ENCODE measurements around the gene THSD7B.

The THSD7B gene

DNA sequence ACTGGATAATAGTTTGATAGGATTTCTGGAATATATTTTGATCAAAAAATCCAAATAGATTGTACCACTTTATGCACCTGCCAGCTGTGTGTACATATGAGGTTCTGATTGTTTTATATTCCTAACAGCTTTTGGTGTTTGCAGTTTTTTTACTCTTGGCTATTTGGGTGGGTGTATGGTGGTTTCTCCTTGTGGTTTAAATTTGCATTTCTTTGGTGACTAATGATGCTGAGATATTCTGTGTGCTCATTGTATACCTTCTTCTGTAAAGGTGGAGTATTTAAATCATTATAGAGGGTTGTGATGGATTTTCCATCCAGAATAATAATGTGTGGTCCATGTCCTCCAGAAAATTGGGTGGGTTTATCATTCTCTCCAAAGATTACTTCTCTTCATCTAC is 372.9 kb downstream of the THSD7B start:
- H3K4ac ChIP-seq (ENCODE audit: low read length), result no peak overlapping the region
- H3K27me3 ChIP-seq (ENCODE audit: control insufficient read depth in 3 of 3, insufficient read depth in 3 of 3, low read depth in 1 of 3, low read length in 3 of 3), result no peaks in the 10 kb centered on the region
- H4K91ac ChIP-seq (ENCODE audit: low read depth, low read length, poor library complexity), result no peak overlapping the region
- H3K4me2 ChIP-seq (ENCODE audit: insufficient read depth, low read length, poor library complexity, severe bottlenecking), result no peak overlapping the region
- H3K9ac ChIP-seq (ENCODE audit: low read depth, low read length, poor library complexity), result no peak overlapping the region
- H3K4me3 ChIP-seq (ENCODE audit: low read length in 2 of 2), result no peak overlapping the region
- no peak for DNase-seq (ENCODE audit: low spot score)
- no peak overlapping the region for H2BK15ac ChIP-seq (ENCODE audit: low read length)
- no peak overlapping the region for H4K8ac ChIP-seq (ENCODE audit: low read depth, low read length)
- H2AK5ac ChIP-seq (ENCODE audit: low read depth, low read length), result no peak overlapping the region
- no peaks in the 10 kb centered on the region for H3K79me1 ChIP-seq (ENCODE audit: low read depth, low read length)
- H2BK12ac ChIP-seq (ENCODE audit: low read length), result no peak overlapping the region
- H3K18ac ChIP-seq (ENCODE audit: low read length), result no peak overlapping the region
- H3K9me3 ChIP-seq (replicated peaks in 1 of 2; ENCODE audit: control insufficient read depth in 2 of 2, insufficient read depth in 1 of 2, low read depth in 1 of 2, low read length in 2 of 2), result no peaks in the 10 kb centered on the region
- H2AFZ ChIP-seq (ENCODE audit: low read length), result no peak overlapping the region
- H3K23ac ChIP-seq (ENCODE audit: low read depth, low read length, poor library complexity), result no peak overlapping the region
- no peak overlapping the region for H2BK120ac ChIP-seq (ENCODE audit: low read depth, low read length)
- H3K36me3 ChIP-seq (replicated peaks in 1 of 2; ENCODE audit: control insufficient read depth in 2 of 2, insufficient read depth in 2 of 2, low read length in 2 of 2), result no peaks in the 10 kb centered on the region
- H3K27ac ChIP-seq (replicated peaks; ENCODE audit: low read length), result no peak overlapping the region
- H2BK5ac ChIP-seq (ENCODE audit: low read length), result no peak overlapping the region
- H3K14ac ChIP-seq (ENCODE audit: low read length), result no peak overlapping the region
- H3K4me1 ChIP-seq (ENCODE audit: control insufficient read depth in 2 of 2, insufficient read depth in 1 of 2, low read depth in 1 of 2, low read length in 2 of 2), result no peaks in the 10 kb centered on the region

DNA sequence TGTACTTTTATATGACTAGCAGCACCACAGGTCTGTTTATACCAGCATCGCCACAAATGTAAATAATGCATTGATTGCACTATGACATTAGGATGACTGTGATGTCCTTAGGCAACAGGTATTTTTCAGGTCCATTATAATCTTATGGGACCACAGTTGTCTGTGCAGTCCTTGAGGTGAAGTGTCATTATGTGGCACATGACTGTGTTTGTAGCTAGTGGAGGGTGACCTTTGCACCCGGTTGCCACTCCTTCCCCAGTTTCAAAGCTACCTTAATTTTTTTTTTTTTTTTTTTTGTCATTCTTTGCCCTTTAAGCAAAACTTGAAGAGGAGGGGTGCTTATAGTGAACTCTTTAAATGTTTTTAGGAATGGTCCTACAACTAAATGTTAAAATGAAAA is 386.4 kb downstream of the THSD7B start:
- H2BK12ac ChIP-seq (ENCODE audit: low read length), result no peak overlapping the region
- H3K27me3 ChIP-seq (ENCODE audit: control insufficient read depth in 3 of 3, insufficient read depth in 3 of 3, low read depth in 1 of 3, low read length in 3 of 3), result no peaks in the 10 kb centered on the region
- H2AK5ac ChIP-seq (ENCODE audit: low read depth, low read length), result no peak overlapping the region
- H2AFZ ChIP-seq (ENCODE audit: low read length), result no peak overlapping the region
- WGBS, 2 donors (ENCODE audit: extremely low coverage in 2 of 2, insufficient read length in 2 of 2, insufficient replicate concordance in 1 of 2), result no CpG with 5 or more reads among the region's 2 CpGs
- DNase-seq (ENCODE audit: low spot score), result no peak
- H2BK15ac ChIP-seq (ENCODE audit: low read length), result no peak overlapping the region
- no peak overlapping the region for H3K23ac ChIP-seq (ENCODE audit: low read depth, low read length, poor library complexity)
- H3K14ac ChIP-seq (ENCODE audit: low read length), result no peak overlapping the region
- no peak overlapping the region for H3K4me3 ChIP-seq (ENCODE audit: low read length in 2 of 2)
- H4K91ac ChIP-seq (ENCODE audit: low read depth, low read length, poor library complexity), result no peak overlapping the region
- H3K4ac ChIP-seq (ENCODE audit: low read length), result no peak overlapping the region
- no peak overlapping the region for H2BK5ac ChIP-seq (ENCODE audit: low read length)
- no peak overlapping the region for H3K4me2 ChIP-seq (ENCODE audit: insufficient read depth, low read length, poor library complexity, severe bottlenecking)
- no peak overlapping the region for H3K9ac ChIP-seq (ENCODE audit: low read depth, low read length, poor library complexity)
- no peaks in the 10 kb centered on the region for H3K9me3 ChIP-seq (replicated peaks in 1 of 2; ENCODE audit: control insufficient read depth in 2 of 2, insufficient read depth in 1 of 2, low read depth in 1 of 2, low read length in 2 of 2)
- no peaks in the 10 kb centered on the region for H3K79me1 ChIP-seq (ENCODE audit: low read depth, low read length)
- H3K4me1 ChIP-seq (ENCODE audit: control insufficient read depth in 2 of 2, insufficient read depth in 1 of 2, low read depth in 1 of 2, low read length in 2 of 2), result no peaks in the 10 kb centered on the region
- H3K36me3 ChIP-seq (replicated peaks in 1 of 2; ENCODE audit: control insufficient read depth in 2 of 2, insufficient read depth in 2 of 2, low read length in 2 of 2), result no peaks in the 10 kb centered on the region
- H3K18ac ChIP-seq (ENCODE audit: low read length), result no peak overlapping the region
- H4K8ac ChIP-seq (ENCODE audit: low read depth, low read length), result no peak overlapping the region
- H3K27ac ChIP-seq (replicated peaks; ENCODE audit: low read length), result no peak overlapping the region
- no peak overlapping the region for H2BK120ac ChIP-seq (ENCODE audit: low read depth, low read length)

GRCh38 chr2:137154946-137155345 is 389.6 kb downstream of the THSD7B start:
- Histone ChIP-seq H4K91ac (ENCODE audit: low read depth, low read length, poor library complexity) (no peak overlapping the region), H3K4me3 (ENCODE audit: low read length in 2 of 2) (no peak overlapping the region), H2BK5ac (ENCODE audit: low read length) (no peak overlapping the region), H3K9me3 (replicated peaks in 1 of 2; ENCODE audit: control insufficient read depth in 2 of 2, insufficient read depth in 1 of 2, low read depth in 1 of 2, low read length in 2 of 2) (no peaks in the 10 kb centered on the region), H3K79me1 (ENCODE audit: low read depth, low read length) (no peaks in the 10 kb centered on the region), H2BK12ac (ENCODE audit: low read length) (no peak overlapping the region), H3K4me2 (ENCODE audit: insufficient read depth, low read length, poor library complexity, severe bottlenecking) (no peak overlapping the region), H3K27me3 (ENCODE audit: control insufficient read depth in 3 of 3, insufficient read depth in 3 of 3, low read depth in 1 of 3, low read length in 3 of 3) (no peaks in the 10 kb centered on the region), H4K8ac (ENCODE audit: low read depth, low read length) (no peak overlapping the region), H3K36me3 (replicated peaks in 1 of 2; ENCODE audit: control insufficient read depth in 2 of 2, insufficient read depth in 2 of 2, low read length in 2 of 2) (no peaks in the 10 kb centered on the region), H3K4me1 (ENCODE audit: control insufficient read depth in 2 of 2, insufficient read depth in 1 of 2, low read depth in 1 of 2, low read length in 2 of 2) (no peaks in the 10 kb centered on the region), H2AK5ac (ENCODE audit: low read depth, low read length) (no peak overlapping the region), H2BK15ac (ENCODE audit: low read length) (no peak overlapping the region), H3K18ac (ENCODE audit: low read length) (no peak overlapping the region), H2AFZ (ENCODE audit: low read length) (no peak overlapping the region), H3K14ac (ENCODE audit: low read length) (no peak overlapping the region), H2BK120ac (ENCODE audit: low read depth, low read length) (no peak overlapping the region), H3K9ac (ENCODE audit: low read depth, low read length, poor library complexity) (no peak overlapping the region), H3K4ac (ENCODE audit: low read length) (no peak overlapping the region), H3K27ac (replicated peaks; ENCODE audit: low read length) (no peak overlapping the region), H3K23ac (ENCODE audit: low read depth, low read length, poor library complexity) (no peak overlapping the region)
- no CpG with 5 or more reads among the region's 1 CpG for WGBS, 2 donors (ENCODE audit: extremely low coverage in 2 of 2, insufficient read length in 2 of 2, insufficient replicate concordance in 1 of 2)
- DNase-seq (ENCODE audit: low spot score), result no peak

DNA sequence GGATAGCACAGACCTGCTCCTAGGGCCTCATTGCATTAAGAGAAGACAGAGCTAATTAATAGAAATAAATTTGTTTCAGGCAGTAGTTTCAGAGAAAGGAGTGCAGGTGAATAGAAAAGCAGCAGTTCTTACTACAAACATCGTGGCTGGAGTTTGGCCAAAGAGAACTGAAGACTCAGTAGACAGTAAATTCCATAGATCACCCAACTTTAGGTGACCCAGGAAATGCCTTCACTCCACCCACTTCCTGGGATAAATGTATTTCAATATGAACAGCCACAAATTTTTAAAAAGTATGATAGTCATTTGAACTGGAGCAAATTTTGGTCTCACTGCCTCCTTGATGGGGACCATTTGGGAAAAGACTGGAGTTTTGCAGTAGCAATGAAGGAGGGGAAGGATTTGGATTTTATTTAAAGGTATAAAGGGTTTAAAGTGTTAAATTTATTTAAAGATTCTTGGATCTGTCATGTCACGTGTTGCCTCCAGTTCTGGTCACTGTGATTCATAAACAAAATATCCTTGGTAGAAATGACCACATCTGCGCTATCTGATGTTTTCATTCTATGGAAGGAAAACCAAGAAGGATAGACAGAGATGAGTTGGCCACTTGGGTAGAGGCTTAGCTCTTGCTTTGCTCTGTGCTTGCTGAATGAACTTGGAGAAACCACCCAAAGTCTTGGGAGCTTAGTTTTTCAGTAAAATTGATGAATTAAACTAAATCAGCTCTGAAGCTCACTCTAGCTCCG is 390.2 kb downstream of the THSD7B start:
- DNase-seq (ENCODE audit: low spot score), result no peak
- no peak overlapping the region for H3K18ac ChIP-seq (ENCODE audit: low read length)
- H3K14ac ChIP-seq (ENCODE audit: low read length), result no peak overlapping the region
- no peak overlapping the region for H4K8ac ChIP-seq (ENCODE audit: low read depth, low read length)
- H3K9me3 ChIP-seq (replicated peaks in 1 of 2; ENCODE audit: control insufficient read depth in 2 of 2, insufficient read depth in 1 of 2, low read depth in 1 of 2, low read length in 2 of 2), result no peaks in the 10 kb centered on the region
- no peaks in the 10 kb centered on the region for H3K79me1 ChIP-seq (ENCODE audit: low read depth, low read length)
- no peak overlapping the region for H2AFZ ChIP-seq (ENCODE audit: low read length)
- H3K4me3 ChIP-seq (ENCODE audit: low read length in 2 of 2), result no peak overlapping the region
- H3K9ac ChIP-seq (ENCODE audit: low read depth, low read length, poor library complexity), result no peak overlapping the region
- WGBS, 2 donors (ENCODE audit: extremely low coverage in 2 of 2, insufficient read length in 2 of 2, insufficient replicate concordance in 1 of 2), result no CpG with 5 or more reads among the region's 4 CpGs
- no peaks in the 10 kb centered on the region for H3K36me3 ChIP-seq (replicated peaks in 1 of 2; ENCODE audit: control insufficient read depth in 2 of 2, insufficient read depth in 2 of 2, low read length in 2 of 2)
- H2BK120ac ChIP-seq (ENCODE audit: low read depth, low read length), result no peak overlapping the region
- no peak overlapping the region for H2BK5ac ChIP-seq (ENCODE audit: low read length)
- H3K23ac ChIP-seq (ENCODE audit: low read depth, low read length, poor library complexity), result no peak overlapping the region
- no peak overlapping the region for H3K4ac ChIP-seq (ENCODE audit: low read length)
- H2BK15ac ChIP-seq (ENCODE audit: low read length), result no peak overlapping the region
- no peak overlapping the region for H3K27ac ChIP-seq (replicated peaks; ENCODE audit: low read length)
- H3K4me1 ChIP-seq (ENCODE audit: control insufficient read depth in 2 of 2, insufficient read depth in 1 of 2, low read depth in 1 of 2, low read length in 2 of 2), result no peaks in the 10 kb centered on the region
- no peak overlapping the region for H2BK12ac ChIP-seq (ENCODE audit: low read length)
- no peaks in the 10 kb centered on the region for H3K27me3 ChIP-seq (ENCODE audit: control insufficient read depth in 3 of 3, insufficient read depth in 3 of 3, low read depth in 1 of 3, low read length in 3 of 3)
- no peak overlapping the region for H3K4me2 ChIP-seq (ENCODE audit: insufficient read depth, low read length, poor library complexity, severe bottlenecking)
- no peak overlapping the region for H4K91ac ChIP-seq (ENCODE audit: low read depth, low read length, poor library complexity)
- no peak overlapping the region for H2AK5ac ChIP-seq (ENCODE audit: low read depth, low read length)
